A549 (cell line): Measurements from ENCODE around the gene TNS3. TPM values are rescaled to one million over a fixed set of nuclear protein-coding genes. Genes with fewer than 3 reads are reported as not detected.

Experiments
- ATAC-seq, 2 experiments: fragments of 200-7000 bp in 1 of 2; fragments of >200 bp in 1 of 2; cut with Nextera tagmentation in 1 of 2; cut with Tn5 transposase in 1 of 2; 3 replicates each; pipeline versions ENCODE4 v1.8.0 to v1.9.1; 2018 to 2020; ENCODE audit warnings: mild to moderate bottlenecking in 1 of 2, moderate library complexity in 1 of 2
- CTCF ChIA-PET: fragments of 300-600 bp; sonication (Branson Sonifier 250); formaldehyde crosslinking; extraction: SDS; loops from one replicate; lab custom pipeline; 2021; ENCODE audit warnings: antibody characterized with exemption, inconsistent platforms; lab: Yijun Ruan, JAX
- POLR2A ChIA-PET: fragments of 350-600 bp; formaldehyde crosslinking; extraction: SDS; loops from one replicate; lab custom pipeline; 2021; ENCODE audit warnings: antibody characterized with exemption, inconsistent platforms; lab: Yijun Ruan, JAX
- DNase-seq, 2 experiments: peaks; one replicate each; pipeline versions ENCODE4 v3.0.0 to v3.0.0-alpha.2; 2011 to 2016; ENCODE audit warnings: low read depth in 1 of 2, low spot score in 1 of 2
- FAIRE-seq: peaks from 2 replicates; lab custom pipeline; 2011; peaks lifted over from hg19 to GRCh38; lab: Jason Lieb, UNC
- H3K27ac ChIP-seq, 2 experiments: fragments of >200 bp; sonication (Bioruptor Twin); formaldehyde crosslinking; 3 replicates each; pipeline ENCODE4 v1.5.1; 2016 to 2017
- H3K4me1 ChIP-seq: fragments of >200 bp; sonication (Bioruptor Twin); formaldehyde crosslinking; 3 replicates; pipeline ENCODE4 v1.6.1; 2016
- H3K4me2 ChIP-seq: fragments of >200 bp; sonication (Bioruptor Twin); formaldehyde crosslinking; 3 replicates; pipeline ENCODE4 v1.6.1; 2016
- H3K4me3 ChIP-seq: fragments of >200 bp; sonication (Bioruptor Twin); formaldehyde crosslinking; 3 replicates; pipeline ENCODE4 v1.5.1; 2016
- H3K9me3 ChIP-seq: fragments of >200 bp; sonication (Bioruptor Twin); formaldehyde crosslinking; 3 replicates; pipeline ENCODE4 v1.6.1; 2016
- BHLHE40 ChIP-seq: IDR thresholded peaks from 2 replicates; pipeline ENCODE4 v1.6.1; 2012; ENCODE audit warnings: low read depth, low read length, inconsistent platforms
- CBX8 ChIP-seq: fragments of 200-600 bp; sonication (generic); IDR thresholded peaks from 2 replicates; pipeline ENCODE4 v1.6.1; 2016
- CHD2 ChIP-seq: fragments of 150-350 bp; IDR thresholded peaks from 2 replicates; pipeline ENCODE4 v1.6.1; 2014; ENCODE audit warnings: low read length; ENCODE audit not compliant: partially characterized antibody
- EP300 ChIP-seq, 2 experiments: fragments of >200 bp; sonication (Bioruptor Twin); formaldehyde crosslinking; IDR thresholded peaks; 2 replicates in 1 of 2; 3 replicates in 1 of 2; pipeline ENCODE4 v1.6.1; 2016 to 2017
- FOSL2 ChIP-seq, 2 experiments: fragments of 450-650 bp in 1 of 2; fragments of >200 bp in 1 of 2; sonication (Bioruptor Twin) in 1 of 2; formaldehyde crosslinking; IDR thresholded peaks; 2 replicates each; pipeline versions ENCODE4 v1.5.0 to v1.6.1; 2016 to 2020; ENCODE audit warnings: mild to moderate bottlenecking in 1 of 2, moderate library complexity in 1 of 2
- GATA3 ChIP-seq: IDR thresholded peaks from 2 replicates; pipeline ENCODE4 v1.6.1; 2012; ENCODE audit warnings: borderline replicate concordance
- HDAC2 ChIP-seq: fragments of 200-600 bp; sonication (generic); IDR thresholded peaks from 2 replicates; pipeline ENCODE4 v1.6.1; 2016
- HOXA7 ChIP-seq: fragments of 250-450 bp; sonication (Bioruptor Pico); IDR thresholded peaks from 2 replicates; pipeline ENCODE4 v1.5.0; 2020; ENCODE audit warnings: mild to moderate bottlenecking, moderate library complexity
- JUN ChIP-seq, 2 experiments: fragments of >200 bp; sonication (Bioruptor Twin); formaldehyde crosslinking; IDR thresholded peaks; 2 replicates in 1 of 2; 3 replicates in 1 of 2; pipeline ENCODE4 v1.6.1; 2016 to 2017
- JUNB ChIP-seq: fragments of >200 bp; sonication (Bioruptor Twin); formaldehyde crosslinking; IDR thresholded peaks from 2 replicates; pipeline ENCODE4 v1.6.1; 2016
- MAFK ChIP-seq: fragments of 450-650 bp; IDR thresholded peaks from 2 replicates; pipeline ENCODE4 v1.6.1; 2014; ENCODE audit not compliant: partially characterized antibody
- MYC ChIP-seq: IDR thresholded peaks from 2 replicates; pipeline ENCODE4 v1.6.1; 2012; ENCODE audit warnings: mild to moderate bottlenecking, inconsistent platforms, low read length, improper control_type of control experiment, borderline replicate concordance
- POLR2A ChIP-seq: IDR thresholded peaks from 2 replicates; pipeline ENCODE4 v1.6.1; 2012; ENCODE audit warnings: mild to moderate bottlenecking, low read length
- POLR2AphosphoS2 ChIP-seq: conservative IDR thresholded peaks from 2 replicates; pipeline ENCODE4 v1.6.1; 2012; ENCODE audit warnings: low read length, improper control_type of control experiment, inconsistent platforms
- RAD21 ChIP-seq, 2 experiments: fragments of >200 bp in 1 of 2; sonication (Bioruptor Twin) in 1 of 2; formaldehyde crosslinking in 1 of 2; IDR thresholded peaks in 1 of 2; conservative IDR thresholded peaks in 1 of 2; 2 replicates in 1 of 2; 3 replicates in 1 of 2; pipeline ENCODE4 v1.6.1; 2012 to 2018; ENCODE audit warnings: inconsistent platforms in 1 of 2
- RCOR1 ChIP-seq: fragments of 150-350 bp; IDR thresholded peaks from 2 replicates; pipeline ENCODE4 v1.6.1; 2014; ENCODE audit warnings: antibody characterized with exemption, low read length, low read depth
- RFX5 ChIP-seq: fragments of 450-650 bp; IDR thresholded peaks from 2 replicates; pipeline ENCODE4 v1.7.1; 2014; ENCODE audit warnings: antibody characterized with exemption, mild to moderate bottlenecking, moderate library complexity
- TFCP2L1 ChIP-seq: fragments of 250-450 bp; sonication (Bioruptor Pico); IDR thresholded peaks from 2 replicates; pipeline ENCODE4 v1.5.0; 2021; ENCODE audit warnings: mild to moderate bottlenecking
- TP53 ChIP-seq: fragments of 250-450 bp; sonication (Bioruptor Pico); IDR thresholded peaks from 2 replicates; pipeline ENCODE4 v1.5.0; 2021; ENCODE audit warnings: mild to moderate bottlenecking, moderate library complexity
- ZC3H11A ChIP-seq: fragments of 450-650 bp; IDR thresholded peaks from 2 replicates; pipeline ENCODE4 v1.6.1; 2014; ENCODE audit warnings: antibody characterized with exemption, mild to moderate bottlenecking
- ZFP36 ChIP-seq: fragments of 450-650 bp; IDR thresholded peaks from 2 replicates; pipeline ENCODE4 v1.6.1; 2014; ENCODE audit warnings: borderline replicate concordance; ENCODE audit not compliant: partially characterized antibody
- WGBS: methylation state at CpG from one replicate; pipeline ENCODE4 v1.1.6; 2017; ENCODE audit errors: missing lambda C conversion rate; 5-methylcytosine and 5-hydroxymethylcytosine counted together
- polyA plus RNA-seq, 4 experiments: library from polyadenylated mRNA; depleted of rRNA in 3 of 4; stranded (reverse); fragments of >200 nt; fragmentation: RNase III in 1 of 4; extraction: RNeasy Plus Mini Kit Qiagen cat#74134 plus additional on column Dnase treatment in 1 of 4; gene quantifications; 2 replicates in 3 of 4; 3 replicates in 1 of 4; pipeline ENCODE4 v1.2.3, GENCODE V29; 2011 to 2017
- TF ChIP-seq, protein P1 (sequence below): fragments of 250-450 bp; sonication (Bioruptor Pico); IDR thresholded peaks from 2 replicates; pipeline ENCODE4 v1.5.0; 2020; ENCODE audit warnings: low read depth, mild to moderate bottlenecking, moderate library complexity

The TNS3 gene
- polyA plus RNA-seq, 2 of the 4 experiments (the other 2 are of a cell fraction): 107 to 134 TPM

DNA sequence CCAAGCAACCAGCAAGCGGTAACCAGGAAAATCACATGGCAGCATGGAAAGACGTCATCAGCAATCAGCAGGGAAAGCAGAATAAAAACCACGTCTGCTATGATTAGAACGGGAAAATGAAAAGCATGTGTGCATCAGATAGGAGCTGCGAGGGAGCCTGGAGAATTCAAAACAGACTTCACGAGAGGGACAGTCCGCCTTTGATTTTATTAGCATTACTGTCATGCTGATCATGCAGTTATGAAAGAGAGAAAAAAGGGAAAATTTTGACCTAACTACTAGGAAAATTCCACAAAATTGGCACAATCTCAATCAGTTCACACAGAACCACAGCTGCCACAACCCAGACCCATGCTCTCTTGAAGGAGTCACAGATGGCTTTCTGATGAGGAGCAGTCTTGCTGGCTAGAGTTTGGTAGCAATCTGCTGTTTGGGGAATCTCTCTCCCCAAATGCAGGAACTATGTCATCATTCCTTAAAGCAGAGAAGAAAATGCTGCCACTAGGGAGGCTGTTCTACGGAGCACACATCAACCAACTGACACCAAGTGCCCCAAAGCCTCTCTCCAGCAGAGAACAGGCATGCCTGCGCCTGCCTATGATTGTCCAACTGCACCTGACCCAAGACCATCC, 295.9 kb downstream of the TNS3 start:
- H3K4me2 ChIP-seq: no peak overlapping the region
- FAIRE-seq (no peak), ATAC-seq (no peak), DNase-seq (no peak)
- no peak overlapping the region; a peak in 1 of 6 replicates for H3K27ac ChIP-seq
- 96% methylated on average over 9 of the region's 9 CpGs for WGBS
- CTCF ChIA-PET: interaction anchor here (2.2 kb wide), 1 partner anchor 19 kb away, joined by 11 read pairs; no protein-coding TSS in a partner anchor
- POLR2A ChIA-PET: no interaction called here
- no peaks in the 10 kb centered on the region for H3K9me3 ChIP-seq
- peaks cover 29% of the 10 kb centered on the region for H3K4me1 ChIP-seq
- no peak overlapping the region for H3K4me3 ChIP-seq
- TF ChIP-seq MYC (no peak), MAFK (peak; percentile 27)

DNA sequence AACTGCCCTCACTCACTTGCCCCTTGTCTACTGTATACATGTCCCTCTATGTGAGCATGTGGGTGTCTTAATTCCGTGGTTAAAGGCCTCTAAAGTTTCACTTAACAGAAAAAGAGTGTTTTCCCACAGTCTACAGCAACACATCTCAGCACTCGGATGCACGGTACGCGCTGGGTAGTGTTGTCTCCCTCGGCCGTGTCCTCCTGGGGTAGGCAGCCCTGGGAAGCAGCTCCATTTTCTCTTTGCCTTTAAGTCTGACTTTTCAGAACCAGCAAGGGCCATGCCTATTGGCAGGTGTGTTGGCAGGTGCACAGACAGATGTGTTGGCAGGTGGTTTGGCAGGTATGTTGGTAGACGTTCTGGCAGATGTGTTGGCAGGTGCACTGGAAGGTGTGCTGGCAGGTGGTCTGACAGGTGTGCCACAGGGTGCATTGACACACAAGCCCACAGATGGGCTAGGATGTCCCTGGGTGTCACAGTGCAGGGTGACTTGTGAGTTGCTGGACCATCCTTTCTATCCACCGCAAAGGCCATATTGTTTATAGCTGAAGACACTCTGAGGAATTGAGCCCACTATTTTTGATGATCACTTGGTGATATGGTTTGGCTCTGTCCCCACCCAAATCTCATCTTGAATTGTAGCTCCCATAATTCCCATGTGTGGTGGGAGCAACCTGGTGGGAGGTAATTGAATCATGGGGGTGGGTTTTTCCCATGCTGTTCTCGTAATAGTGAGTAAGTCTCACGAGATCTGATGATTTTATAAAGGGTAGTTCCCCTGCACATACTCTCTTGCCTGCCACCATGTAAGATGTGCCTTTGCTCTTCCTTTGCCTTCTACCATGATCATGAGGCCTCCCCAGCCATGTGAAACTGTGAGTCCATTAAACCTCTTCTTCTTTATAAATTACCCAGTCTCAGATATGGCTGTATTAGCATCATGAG, 296.9 kb downstream of the TNS3 start:
- H3K4me3 ChIP-seq: no peak overlapping the region
- WGBS: 93% methylated on average over 11 of the region's 11 CpGs
- H3K9me3 ChIP-seq: no peaks in the 10 kb centered on the region
- no peak for ATAC-seq
- CTCF ChIA-PET: interaction anchor here (2.2 kb wide), 1 partner anchor 18 kb away, joined by 11 read pairs; no protein-coding TSS in a partner anchor
- H3K4me1 ChIP-seq: peaks cover 22% of the 10 kb centered on the region
- no peak overlapping the region for H3K4me2 ChIP-seq
- no peak overlapping the region for H3K27ac ChIP-seq
- POLR2A ChIA-PET: no interaction called here
- TF ChIP-seq TFCP2L1 (CRISPR knock-in tag) (no peak), GATA3 (no peak), RAD21 (conservative IDR thresholded peaks at IDR 0.05 in 1 of 2, IDR thresholded peaks at IDR 0.05 in 1 of 2) (no peak), ZC3H11A (no peak), ZFP36 (peak; percentile 85), JUNB (no peak), JUN (IDR thresholded peaks at IDR 0.05) (no peak)
- TF ChIP-seq, protein P1, sequence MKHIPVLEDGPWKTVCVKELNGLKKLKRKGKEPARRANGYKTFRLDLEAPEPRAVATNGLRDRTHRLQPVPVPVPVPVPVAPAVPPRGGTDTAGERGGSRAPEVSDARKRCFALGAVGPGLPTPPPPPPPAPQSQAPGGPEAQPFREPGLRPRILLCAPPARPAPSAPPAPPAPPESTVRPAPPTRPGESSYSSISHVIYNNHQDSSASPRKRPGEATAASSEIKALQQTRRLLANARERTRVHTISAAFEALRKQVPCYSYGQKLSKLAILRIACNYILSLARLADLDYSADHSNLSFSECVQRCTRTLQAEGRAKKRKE (CRISPR knock-in tag): no peak
- TF ChIP-seq, all 56 proteins: peak for 1
- no peak for FAIRE-seq
- no peak for DNase-seq

DNA sequence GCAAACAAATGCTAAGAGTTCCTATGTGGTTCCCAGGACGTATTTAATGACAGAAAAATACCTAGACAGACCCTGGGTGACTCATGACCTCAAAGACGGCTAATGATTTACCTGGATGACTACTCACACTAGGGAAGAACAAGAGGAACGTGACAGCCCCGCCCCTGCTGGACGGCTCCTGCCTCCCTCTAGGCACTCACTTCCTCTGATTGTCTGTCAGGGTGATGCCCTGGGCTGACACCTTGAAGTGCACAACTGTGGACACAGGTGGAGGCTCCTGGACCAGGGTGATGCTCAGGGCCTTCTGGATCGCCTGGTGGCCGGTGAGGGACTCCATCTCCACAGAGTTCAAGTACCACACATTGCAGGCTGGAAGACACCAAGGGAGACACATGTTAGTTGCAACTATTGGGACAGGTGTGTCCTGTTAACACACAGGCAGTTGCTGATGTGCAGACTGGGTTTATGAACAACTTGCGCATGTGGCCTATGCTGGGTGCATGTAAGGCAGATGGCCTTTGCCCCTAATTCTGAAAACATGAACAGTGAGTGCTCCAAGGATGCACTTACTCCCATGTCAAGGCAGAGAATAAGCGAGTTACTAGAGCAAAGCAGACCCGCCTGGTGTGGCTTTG, 298.3 kb downstream of the TNS3 start:
- peak overlapping the region; percentile 31 for H3K4me2 ChIP-seq
- no peaks in the 10 kb centered on the region for H3K9me3 ChIP-seq
- ChIA-PET CTCF (interaction anchor here (2.2 to 3.1 kb wide), 2 partner anchors 17 kb away, joined by 11 to 19 read pairs; no protein-coding TSS in a partner anchor), POLR2A (no interaction called here)
- TF ChIP-seq TP53 (CRISPR knock-in tag) (no peak), RFX5 (no peak), EP300 (IDR thresholded peaks at IDR 0.05) (no peak), CBX8 (no peak), POLR2A (no peak), JUN (IDR thresholded peaks at IDR 0.05) (no peak), BHLHE40 (peak; percentile 66), HOXA7 (CRISPR knock-in tag) (no peak), JUNB (no peak), RCOR1 (no peak), HDAC2 (no peak), CHD2 (no peak), FOSL2 (IDR thresholded peaks at IDR 0.05) (peak; percentile 19; the same call in 1 of the 2 replicates), FOSL2 (CRISPR knock-in tag; IDR thresholded peaks at IDR 0.05) (peak; percentile 79), RAD21 (conservative IDR thresholded peaks at IDR 0.05 in 1 of 2, IDR thresholded peaks at IDR 0.05 in 1 of 2) (no peak), POLR2AphosphoS2 (no peak), ZFP36 (no peak)
- TF ChIP-seq, protein P1 (CRISPR knock-in tag): no peak
- TF ChIP-seq, all 56 proteins: peak for 2
- Histone ChIP-seq H3K27ac (peak overlapping the region in 1 of 2 experiments; percentile 9; a peak in 2 of 6 replicates), H3K4me1 (peaks cover 22% of the 10 kb centered on the region), H3K4me3 (no peak overlapping the region)
- peak; percentile 63 to 73 for DNase-seq
- peak; percentile 73 to 81 for ATAC-seq
- WGBS: 49% methylated on average over 10 of the region's 10 CpGs
- FAIRE-seq: no peak
